Liver (tissue), 9 donors: ENCODE results near the gene RIMBP2. TPM values are rescaled to one million over a fixed set of nuclear protein-coding genes. Genes with fewer than 3 reads are reported as not detected.

ENCODE experiments used
- DNase-seq: peaks from one replicate; pipeline ENCODE4 v3.0.0-alpha.2; 2017; ENCODE audit warnings: low spot score
- H3K27ac ChIP-seq, 2 donors: one replicate each; pipeline ENCODE4 v1.7.0; 2013; ENCODE audit warnings: inconsistent platforms in 2 of 2, low read length in 2 of 2, control low read depth in 1 of 2, low read depth in 1 of 2, mild to moderate bottlenecking in 1 of 2
- H3K27me3 ChIP-seq, 4 donors: one replicate each; pipeline versions ENCODE4 v1.6.1 to v1.7.0; 2013; ENCODE audit warnings: low read length in 3 of 4, inconsistent platforms in 1 of 4, mild to moderate bottlenecking in 1 of 4, moderate library complexity in 1 of 4; ENCODE audit not compliant: control insufficient read depth in 4 of 4, insufficient read depth in 4 of 4
- H3K36me3 ChIP-seq, 4 donors: one replicate each; pipeline versions ENCODE4 v1.6.1 to v1.7.0; 2013; ENCODE audit warnings: low read length in 3 of 4, mild to moderate bottlenecking in 3 of 4, low read depth in 1 of 4, moderate library complexity in 1 of 4; ENCODE audit not compliant: control insufficient read depth in 4 of 4, insufficient read depth in 3 of 4
- H3K4me1 ChIP-seq, 4 donors: one replicate each; pipeline versions ENCODE4 v1.6.1 to v1.7.0; 2013; ENCODE audit warnings: low read length in 3 of 4, mild to moderate bottlenecking in 3 of 4, moderate library complexity in 1 of 4; ENCODE audit not compliant: control insufficient read depth in 4 of 4, insufficient read depth in 4 of 4
- H3K4me3 ChIP-seq, 3 donors: one replicate each; pipeline versions ENCODE4 v1.6.1 to v1.7.0; 2013; ENCODE audit warnings: low read length in 3 of 3, control low read depth in 1 of 3, low read depth in 1 of 3, mild to moderate bottlenecking in 1 of 3
- H3K9ac ChIP-seq, 2 donors: one replicate each; pipeline ENCODE4 v1.7.0; 2013; ENCODE audit warnings: low read length in 2 of 2, mild to moderate bottlenecking in 2 of 2, moderate library complexity in 2 of 2, control low read depth in 1 of 2, low read depth in 1 of 2
- H3K9me3 ChIP-seq, 4 donors: one replicate each; pipeline versions ENCODE4 v1.6.1 to v1.7.0; 2013; ENCODE audit warnings: low read length in 3 of 4; ENCODE audit not compliant: control insufficient read depth in 4 of 4
- EGR1 ChIP-seq, 2 donors: IDR thresholded peaks; 2 replicates each; pipeline ENCODE4 v1.6.1; 2016 to 2018; ENCODE audit warnings: antibody characterized with exemption in 2 of 2, low read depth in 2 of 2
- FOXA1 ChIP-seq: IDR thresholded peaks from 2 replicates; pipeline ENCODE4 v1.6.1; 2016; ENCODE audit warnings: antibody characterized with exemption
- FOXA2 ChIP-seq: IDR thresholded peaks from 2 replicates; pipeline ENCODE4 v1.6.1; 2016; ENCODE audit warnings: antibody characterized with exemption
- GABPA ChIP-seq, 2 donors: IDR thresholded peaks in 1 of 2; conservative IDR thresholded peaks in 1 of 2; 2 replicates each; pipeline ENCODE4 v1.6.1; 2016; ENCODE audit warnings: antibody characterized with exemption in 2 of 2, mild to moderate bottlenecking in 1 of 2, moderate library complexity in 1 of 2
- HNF4A ChIP-seq, 2 donors: conservative IDR thresholded peaks; 2 replicates each; pipeline ENCODE4 v1.6.1; 2016; ENCODE audit warnings: antibody characterized with exemption in 2 of 2, mild to moderate bottlenecking in 2 of 2
- HNF4G ChIP-seq: IDR thresholded peaks from 2 replicates; pipeline ENCODE4 v1.6.1; 2016; ENCODE audit warnings: antibody characterized with exemption
- JUND ChIP-seq, 2 donors: IDR thresholded peaks; 2 replicates each; pipeline ENCODE4 v1.6.1; 2016; ENCODE audit warnings: antibody characterized with exemption in 2 of 2
- NR2F2 ChIP-seq: IDR thresholded peaks from 2 replicates; pipeline ENCODE4 v1.6.1; 2016; ENCODE audit warnings: antibody characterized with exemption
- RAD21 ChIP-seq, 2 donors: IDR thresholded peaks; 2 replicates each; pipeline ENCODE4 v1.6.1; 2016; ENCODE audit warnings: antibody characterized with exemption in 2 of 2, mild to moderate bottlenecking in 2 of 2
- REST ChIP-seq: IDR thresholded peaks from 2 replicates; pipeline ENCODE4 v1.6.1; 2016; ENCODE audit warnings: antibody characterized with exemption, mild to moderate bottlenecking
- SP1 ChIP-seq: IDR thresholded peaks from 2 replicates; pipeline ENCODE4 v1.6.1; 2018; ENCODE audit warnings: antibody characterized with exemption, mild to moderate bottlenecking
- TAF1 ChIP-seq: conservative IDR thresholded peaks from 2 replicates; pipeline ENCODE4 v1.6.1; 2016; ENCODE audit warnings: antibody characterized with exemption, mild to moderate bottlenecking
- WGBS: extraction: QIAGEN DNeasy Blood & Tissue Kit; methylation state at CpG from one replicate; pipeline ENCODE4 v1.1.7; 2013; 5-methylcytosine and 5-hydroxymethylcytosine counted together
- polyA plus RNA-seq, 2 donors: library from polyadenylated mRNA; stranded (reverse) in 1 of 2; unstranded in 1 of 2; fragments of 200-250 nt in 1 of 2; fragments of >200 nt in 1 of 2; fragmentation: Nextera tagmentation in 1 of 2; extraction: Ambion mirVana in 1 of 2; gene quantifications; one replicate each; pipeline versions ENCODE4 v1.2.1 to v1.2.3, GENCODE V29; 2013 to 2015
- total RNA-seq, 2 donors: library from RNA; depleted of rRNA; stranded (reverse); fragments of >200 nt; gene quantifications; one replicate each; pipeline ENCODE4 v1.2.3, GENCODE V29; 2014
- TF ChIP-seq, protein P1 (sequence below): IDR thresholded peaks from 2 replicates; pipeline ENCODE4 v1.6.1; 2016; ENCODE audit warnings: antibody characterized with exemption
- TF ChIP-seq, protein P2 (sequence below): IDR thresholded peaks from 2 replicates; pipeline ENCODE4 v1.6.1; 2016; ENCODE audit warnings: antibody characterized with exemption
- TF ChIP-seq, protein P3 (sequence below): fragments of 150-350 bp; IDR thresholded peaks from 2 replicates; pipeline ENCODE4 v1.5.1; 2017; ENCODE audit warnings: improper control_type of control experiment, low read depth, low read length; ENCODE audit not compliant: missing input control
- donor health status: healthy.
- donor health status: healthy.
- donor health status: healthy.
- donor health status: healthy.
- donor health status: healthy.

RIMBP2 gene
- total and polyA plus RNA-seq, 4 donors: 0.01 to 0.17 (median 0.09) TPM; not detected in 1

DNA sequence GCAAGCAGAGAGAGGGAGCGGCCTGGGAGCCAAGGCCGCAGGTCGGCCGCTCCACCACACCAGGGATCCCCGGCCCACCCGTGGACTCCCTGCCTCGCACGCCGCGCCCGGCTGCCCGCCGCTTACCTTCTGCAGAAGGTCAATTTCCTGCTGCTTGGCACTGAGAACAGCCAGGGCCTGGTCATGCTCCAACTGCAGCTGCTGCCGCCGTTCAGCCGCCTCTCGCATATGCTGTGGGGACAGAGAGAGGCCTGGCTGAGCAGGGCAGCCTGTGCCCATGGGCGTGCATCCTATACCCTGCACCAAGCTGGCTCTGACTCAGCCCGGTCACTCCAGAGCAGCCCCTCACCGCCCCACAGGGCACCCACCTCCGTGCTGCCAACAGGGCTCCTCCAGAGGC lies 237.3 kb downstream of the RIMBP2 start:
- H3K27me3 ChIP-seq: no peaks in the 10 kb centered on the region
- no peak for DNase-seq
- H3K9me3 ChIP-seq: no peaks in the 10 kb centered on the region
- no peak overlapping the region for H3K4me3 ChIP-seq
- no peak overlapping the region for H3K27ac ChIP-seq
- no peak overlapping the region for H3K9ac ChIP-seq
- 88% methylated on average over 21 of the region's 21 CpGs for WGBS
- TF ChIP-seq EGR1 (IDR thresholded peaks at IDR 0.05; ENCODE audit: low read depth in 2 of 2) (no peak), GABPA (IDR thresholded peaks at IDR 0.05 in 1 of 2, conservative IDR thresholded peaks at IDR 0.05 in 1 of 2) (no peak), FOXA2 (no peak), TAF1 (no peak), RAD21 (IDR thresholded peaks at IDR 0.05) (no peak), HNF4G (no peak), HNF4A (conservative IDR thresholded peaks at IDR 0.05) (no peak), JUND (IDR thresholded peaks at IDR 0.05) (no peak)
- TF ChIP-seq, protein P1, sequence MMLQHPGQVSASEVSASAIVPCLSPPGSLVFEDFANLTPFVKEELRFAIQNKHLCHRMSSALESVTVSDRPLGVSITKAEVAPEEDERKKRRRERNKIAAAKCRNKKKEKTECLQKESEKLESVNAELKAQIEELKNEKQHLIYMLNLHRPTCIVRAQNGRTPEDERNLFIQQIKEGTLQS: no peak
- TF ChIP-seq, protein P2, sequence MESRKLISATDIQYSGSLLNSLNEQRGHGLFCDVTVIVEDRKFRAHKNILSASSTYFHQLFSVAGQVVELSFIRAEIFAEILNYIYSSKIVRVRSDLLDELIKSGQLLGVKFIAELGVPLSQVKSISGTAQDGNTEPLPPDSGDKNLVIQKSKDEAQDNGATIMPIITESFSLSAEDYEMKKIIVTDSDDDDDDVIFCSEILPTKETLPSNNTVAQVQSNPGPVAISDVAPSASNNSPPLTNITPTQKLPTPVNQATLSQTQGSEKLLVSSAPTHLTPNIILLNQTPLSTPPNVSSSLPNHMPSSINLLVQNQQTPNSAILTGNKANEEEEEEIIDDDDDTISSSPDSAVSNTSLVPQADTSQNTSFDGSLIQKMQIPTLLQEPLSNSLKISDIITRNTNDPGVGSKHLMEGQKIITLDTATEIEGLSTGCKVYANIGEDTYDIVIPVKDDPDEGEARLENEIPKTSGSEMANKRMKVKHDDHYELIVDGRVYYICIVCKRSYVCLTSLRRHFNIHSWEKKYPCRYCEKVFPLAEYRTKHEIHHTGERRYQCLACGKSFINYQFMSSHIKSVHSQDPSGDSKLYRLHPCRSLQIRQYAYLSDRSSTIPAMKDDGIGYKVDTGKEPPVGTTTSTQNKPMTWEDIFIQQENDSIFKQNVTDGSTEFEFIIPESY: no peak
- no peaks in the 10 kb centered on the region for H3K36me3 ChIP-seq
- no peaks in the 10 kb centered on the region for H3K4me1 ChIP-seq

- TF ChIP-seq FOXA1: no peak
- TF ChIP-seq, protein P2: no peak
- no peak for TF ChIP-seq HNF4A (conservative IDR thresholded peaks at IDR 0.05)
- TF ChIP-seq GABPA (IDR thresholded peaks at IDR 0.05 in 1 of 2, conservative IDR thresholded peaks at IDR 0.05 in 1 of 2): no peak
- no peak for TF ChIP-seq TAF1
- TF ChIP-seq, protein P3, sequence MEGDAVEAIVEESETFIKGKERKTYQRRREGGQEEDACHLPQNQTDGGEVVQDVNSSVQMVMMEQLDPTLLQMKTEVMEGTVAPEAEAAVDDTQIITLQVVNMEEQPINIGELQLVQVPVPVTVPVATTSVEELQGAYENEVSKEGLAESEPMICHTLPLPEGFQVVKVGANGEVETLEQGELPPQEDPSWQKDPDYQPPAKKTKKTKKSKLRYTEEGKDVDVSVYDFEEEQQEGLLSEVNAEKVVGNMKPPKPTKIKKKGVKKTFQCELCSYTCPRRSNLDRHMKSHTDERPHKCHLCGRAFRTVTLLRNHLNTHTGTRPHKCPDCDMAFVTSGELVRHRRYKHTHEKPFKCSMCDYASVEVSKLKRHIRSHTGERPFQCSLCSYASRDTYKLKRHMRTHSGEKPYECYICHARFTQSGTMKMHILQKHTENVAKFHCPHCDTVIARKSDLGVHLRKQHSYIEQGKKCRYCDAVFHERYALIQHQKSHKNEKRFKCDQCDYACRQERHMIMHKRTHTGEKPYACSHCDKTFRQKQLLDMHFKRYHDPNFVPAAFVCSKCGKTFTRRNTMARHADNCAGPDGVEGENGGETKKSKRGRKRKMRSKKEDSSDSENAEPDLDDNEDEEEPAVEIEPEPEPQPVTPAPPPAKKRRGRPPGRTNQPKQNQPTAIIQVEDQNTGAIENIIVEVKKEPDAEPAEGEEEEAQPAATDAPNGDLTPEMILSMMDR: no peak
- TF ChIP-seq JUND (IDR thresholded peaks at IDR 0.05): no peak
- TF ChIP-seq, protein P1: no peak
- TF ChIP-seq SP1: no peak
- no peak for TF ChIP-seq NR2F2
- no peak for TF ChIP-seq HNF4G
- TF ChIP-seq REST: no peak
- Histone ChIP-seq H3K9ac (no peak overlapping the region), H3K27ac (no peak overlapping the region), H3K36me3 (no peaks in the 10 kb centered on the region), H3K4me3 (no peak overlapping the region), H3K4me1 (no peaks in the 10 kb centered on the region), H3K27me3 (no peaks in the 10 kb centered on the region), H3K9me3 (no peaks in the 10 kb centered on the region)
- DNase-seq: no peak
- 48% methylated on average over 9 of the region's 9 CpGs for WGBS
Measured at GRCh38 chr12:130477701-130478100, 238.4 kb downstream of the RIMBP2 start.
